Neural progenitor cell (in vitro differentiated cells): ENCODE data around the gene CCDC102A. TPM values are rescaled to one million over a fixed set of nuclear protein-coding genes. Genes with fewer than 3 reads are reported as not detected.

ENCODE experiments used
- DNase-seq: peaks from one replicate; pipeline ENCODE4 v3.0.0-alpha.2; 2016; ENCODE audit warnings: low spot score
- H2AFZ ChIP-seq: fragments of 200-600 bp; sonication (generic); replicated peaks from 2 replicates; pipeline ENCODE4 v1.6.1; 2016; ENCODE audit warnings: antibody characterized with exemption
- H3F3A ChIP-seq: fragments of 200-600 bp; sonication (generic); 2 replicates; pipeline ENCODE4 v1.6.1; 2016; ENCODE audit warnings: antibody characterized with exemption, low read depth
- H3K27ac ChIP-seq: fragments of 200-600 bp; sonication (generic); 2 replicates; pipeline ENCODE4 v1.5.1; 2016; ENCODE audit warnings: mild to moderate bottlenecking
- H3K27me3 ChIP-seq: fragments of 200-600 bp; sonication (generic); 2 replicates; pipeline ENCODE4 v1.6.1; 2016; ENCODE audit warnings: mild to moderate bottlenecking, moderate library complexity
- H3K36me3 ChIP-seq: fragments of 200-600 bp; sonication (generic); 2 replicates; pipeline ENCODE4 v1.5.1; 2016
- H3K4me1 ChIP-seq: fragments of 200-600 bp; sonication (generic); 2 replicates; pipeline ENCODE4 v1.6.1; 2016; ENCODE audit warnings: mixed run types
- H3K4me2 ChIP-seq: fragments of 200-600 bp; sonication (generic); 2 replicates; pipeline ENCODE4 v1.6.1; 2016
- H3K4me3 ChIP-seq: fragments of 200-600 bp; sonication (generic); 2 replicates; pipeline ENCODE4 v1.5.1; 2016
- H3K79me2 ChIP-seq: fragments of 200-600 bp; sonication (generic); 2 replicates; pipeline ENCODE4 v1.6.1; 2016; ENCODE audit warnings: low read depth
- H3K9ac ChIP-seq: fragments of 200-600 bp; sonication (generic); 2 replicates; pipeline ENCODE4 v1.6.1; 2016
- H3K9me3 ChIP-seq: fragments of 200-600 bp; sonication (generic); 2 replicates; pipeline ENCODE4 v1.5.1; 2016; ENCODE audit warnings: low read depth
- H4K20me1 ChIP-seq: fragments of 200-600 bp; sonication (generic); 2 replicates; pipeline ENCODE4 v1.6.1; 2016; ENCODE audit warnings: low read depth
- H3K27ac Mint-ChIP-seq: 3 replicates; pipeline ENCODE4 v1.8.0; 2021; ENCODE audit warnings: mixed read lengths
- H3K27me3 Mint-ChIP-seq: 2 replicates; pipeline ENCODE4 v1.8.0; 2022; ENCODE audit warnings: low read depth, mild to moderate bottlenecking, inconsistent platforms, moderate library complexity, mixed read lengths; ENCODE audit not compliant: insufficient read depth
- H3K36me3 Mint-ChIP-seq: 3 replicates; pipeline ENCODE4 v1.8.0; 2021; ENCODE audit warnings: mixed read lengths
- H3K4me1 Mint-ChIP-seq: 3 replicates; pipeline ENCODE4 v1.8.0; 2021; ENCODE audit warnings: mixed read lengths
- H3K4me3 Mint-ChIP-seq: 3 replicates; pipeline ENCODE4 v1.8.0; 2021; ENCODE audit warnings: mild to moderate bottlenecking, moderate library complexity, mixed read lengths
- H3K9me3 Mint-ChIP-seq: 3 replicates; pipeline ENCODE4 v1.8.0; 2020; ENCODE audit warnings: mixed read lengths
- CTCF ChIP-seq: fragments of 200-600 bp; sonication (generic); IDR thresholded peaks from 2 replicates; pipeline ENCODE4 v1.5.1; 2017; ENCODE audit warnings: antibody characterized with exemption, mild to moderate bottlenecking
- EZH2 ChIP-seq: fragments of 200-600 bp; sonication (generic); IDR thresholded peaks from 2 replicates; pipeline ENCODE4 v1.6.1; 2017; ENCODE audit warnings: antibody characterized with exemption, mild to moderate bottlenecking, moderate library complexity
- EZH2phosphoT487 ChIP-seq: fragments of 200-600 bp; sonication (generic); IDR thresholded peaks from 2 replicates; pipeline ENCODE4 v1.6.1; 2017; ENCODE audit warnings: antibody characterized with exemption
- total RNA-seq: library from RNA; depleted of rRNA; stranded (reverse); fragments of >200 nt; gene quantifications from 2 replicates; pipeline ENCODE4 v1.2.3, GENCODE V29; 2015; ENCODE audit warnings: low replicate concordance

CCDC102A gene
- total RNA-seq, 1 donor from 2014 or later = 3.9 TPM

DNA sequence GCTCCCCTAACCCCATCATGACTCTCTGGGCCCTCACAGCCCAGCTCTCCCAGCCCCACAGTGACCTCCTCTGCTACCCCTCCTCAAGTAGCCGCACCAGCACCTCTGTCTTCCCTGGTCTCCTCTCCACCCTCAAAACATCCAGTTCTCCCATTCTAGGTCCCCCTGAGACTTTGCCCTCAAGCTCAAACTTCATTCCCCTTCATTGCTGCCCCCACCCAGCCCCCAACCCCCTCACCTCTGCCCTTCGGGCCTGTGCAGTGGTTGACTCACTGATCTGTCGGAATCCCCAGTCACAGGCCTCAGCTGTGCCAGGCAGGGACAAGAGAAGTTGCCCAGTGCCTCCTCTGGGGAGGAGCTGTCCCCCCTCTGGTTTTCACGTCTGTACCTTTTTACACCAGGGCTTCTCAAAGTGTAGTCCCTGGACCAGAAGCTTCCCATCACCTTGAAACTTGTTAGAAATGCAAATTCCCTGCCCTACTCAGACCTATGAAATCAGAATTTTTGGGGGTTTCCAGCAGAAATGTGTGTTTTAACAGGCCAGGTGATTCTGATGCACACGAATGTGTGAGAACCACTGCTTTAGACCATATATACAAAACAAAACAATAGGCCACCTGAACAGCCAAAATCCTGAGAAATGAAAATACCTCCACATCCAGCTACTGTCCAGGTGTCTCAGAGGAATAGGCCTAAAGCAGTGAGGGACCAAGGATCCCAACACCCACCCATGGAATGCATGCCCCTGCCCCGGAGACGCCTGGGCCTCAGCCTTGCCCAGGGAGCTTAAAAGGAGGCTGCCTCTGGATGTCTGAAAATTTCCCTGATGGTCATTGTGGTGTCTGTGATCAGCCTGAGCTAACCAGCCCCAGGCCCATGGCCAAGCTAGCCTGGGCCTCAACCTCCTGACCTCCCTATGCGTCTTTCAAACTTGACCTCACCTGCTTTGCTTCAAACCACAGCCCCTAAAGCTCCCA lies 49.2 kb downstream of the CCDC102A start:
- peak overlapping the region; percentile 94 for H3K27ac Mint-ChIP-seq
- H3K36me3 Mint-ChIP-seq = no peaks in the 10 kb centered on the region
- H3K27me3 Mint-ChIP-seq = peaks cover 14% of the 10 kb centered on the region

DNA sequence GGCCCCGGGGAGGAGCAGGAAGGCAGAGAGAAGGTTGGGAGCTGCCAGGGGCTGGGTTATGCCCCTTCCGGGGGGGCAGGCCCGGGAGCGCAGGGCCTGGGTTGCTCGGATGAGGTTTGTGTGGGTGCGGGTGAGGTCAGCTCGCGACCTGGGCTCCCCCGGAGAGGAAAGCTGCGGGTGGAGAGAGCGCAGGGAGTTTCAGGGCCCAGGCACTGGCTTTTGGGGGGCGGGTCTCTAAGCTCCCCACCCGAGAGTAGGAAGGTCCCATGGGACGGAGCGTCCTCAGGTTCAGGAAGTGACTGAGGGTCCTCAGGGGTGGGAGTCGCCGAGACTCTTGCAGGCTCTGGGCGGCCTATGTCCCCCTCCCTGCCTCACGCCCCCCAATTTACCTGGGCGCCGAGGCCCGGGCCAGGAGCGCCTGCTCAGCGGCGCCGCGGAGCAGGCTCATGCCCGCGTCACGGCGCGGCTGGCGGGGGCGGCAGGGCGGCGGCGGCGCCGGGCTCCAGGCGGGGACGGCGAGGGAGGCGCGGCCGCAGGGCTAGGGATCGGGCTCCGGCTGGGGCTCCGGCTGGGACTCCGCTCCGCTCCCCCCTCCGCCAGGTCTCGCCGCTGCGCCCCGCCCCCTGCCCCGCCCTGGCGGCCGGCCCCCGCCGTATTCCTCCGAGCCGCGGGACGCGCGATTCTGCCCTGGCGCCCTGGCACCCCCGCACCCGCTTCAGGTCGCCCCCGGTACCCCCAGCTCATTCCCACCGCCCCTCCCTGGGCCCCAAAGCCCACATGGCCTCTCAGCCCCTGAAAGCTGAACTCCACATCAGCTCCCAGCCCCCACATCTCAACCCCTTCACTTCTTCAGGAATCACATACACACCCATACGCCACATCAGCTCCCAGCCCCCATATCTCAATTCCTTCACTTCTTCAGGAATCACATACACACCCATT lies 50.2 kb downstream of the CCDC102A start, which contains the start of gene DOK4:
Gene DOK4, minus strand, starts transcription at position 578 of the 942 bp plus-strand sequence. CDS start 6,986 bp downstream, outside the sequence.
- TF ChIP-seq EZH2 = no peak
- no peak for TF ChIP-seq EZH2phosphoT487
- TF ChIP-seq CTCF = no peak
- Mint-ChIP-seq H3K36me3 (no peaks in the 10 kb centered on the region), H3K4me3 (peak within 1 kb of the TSS; percentile 92), H3K27ac (peak within 1 kb of the TSS; percentile 94), H3K9me3 (peaks cover 6% of the 10 kb centered on the region), H3K4me1 (peaks cover 21% of the 10 kb centered on the region), H3K27me3 (peaks cover 14% of the 10 kb centered on the region)
- Histone ChIP-seq H3F3A (no peaks in the 10 kb centered on the region), H3K9me3 (no peaks in the 10 kb centered on the region), H3K36me3 (no peaks in the 10 kb centered on the region), H3K9ac (no peak within 1 kb of the TSS), H2AFZ (peak within 1 kb of the TSS; percentile 92), H3K4me2 (peak within 1 kb of the TSS; percentile 88), H3K4me1 (no peaks in the 10 kb centered on the region), H3K4me3 (peak within 1 kb of the TSS; percentile 74), H3K27ac (no peak within 1 kb of the TSS), H3K27me3 (peaks cover 15% of the 10 kb centered on the region), H4K20me1 (no peaks in the 10 kb centered on the region), H3K79me2 (no peaks in the 10 kb centered on the region)
- DNase-seq = peak; percentile 93

More for the DNA sequence above, 49.2 kb downstream of the CCDC102A start:
- peak overlapping the region; percentile 92 for H2AFZ ChIP-seq
- no peak for DNase-seq
- peak overlapping the region; percentile 85 for H3K4me3 Mint-ChIP-seq
- no peaks in the 10 kb centered on the region for H3F3A ChIP-seq
- no peaks in the 10 kb centered on the region for H3K4me1 ChIP-seq
- no peaks in the 10 kb centered on the region for H3K9me3 ChIP-seq
- peaks cover 6% of the 10 kb centered on the region for H3K9me3 Mint-ChIP-seq
- no peaks in the 10 kb centered on the region for H3K36me3 ChIP-seq
- H3K4me3 ChIP-seq = no peak overlapping the region
- H3K4me2 ChIP-seq = peak overlapping the region; percentile 68
- no peak for TF ChIP-seq CTCF
- no peak overlapping the region for H3K9ac ChIP-seq
- peaks cover 21% of the 10 kb centered on the region for H3K4me1 Mint-ChIP-seq
- no peaks in the 10 kb centered on the region for H3K79me2 ChIP-seq
- no peaks in the 10 kb centered on the region for H4K20me1 ChIP-seq
- no peak overlapping the region for H3K27ac ChIP-seq
- H3K27me3 ChIP-seq = peaks cover 15% of the 10 kb centered on the region

DNA sequence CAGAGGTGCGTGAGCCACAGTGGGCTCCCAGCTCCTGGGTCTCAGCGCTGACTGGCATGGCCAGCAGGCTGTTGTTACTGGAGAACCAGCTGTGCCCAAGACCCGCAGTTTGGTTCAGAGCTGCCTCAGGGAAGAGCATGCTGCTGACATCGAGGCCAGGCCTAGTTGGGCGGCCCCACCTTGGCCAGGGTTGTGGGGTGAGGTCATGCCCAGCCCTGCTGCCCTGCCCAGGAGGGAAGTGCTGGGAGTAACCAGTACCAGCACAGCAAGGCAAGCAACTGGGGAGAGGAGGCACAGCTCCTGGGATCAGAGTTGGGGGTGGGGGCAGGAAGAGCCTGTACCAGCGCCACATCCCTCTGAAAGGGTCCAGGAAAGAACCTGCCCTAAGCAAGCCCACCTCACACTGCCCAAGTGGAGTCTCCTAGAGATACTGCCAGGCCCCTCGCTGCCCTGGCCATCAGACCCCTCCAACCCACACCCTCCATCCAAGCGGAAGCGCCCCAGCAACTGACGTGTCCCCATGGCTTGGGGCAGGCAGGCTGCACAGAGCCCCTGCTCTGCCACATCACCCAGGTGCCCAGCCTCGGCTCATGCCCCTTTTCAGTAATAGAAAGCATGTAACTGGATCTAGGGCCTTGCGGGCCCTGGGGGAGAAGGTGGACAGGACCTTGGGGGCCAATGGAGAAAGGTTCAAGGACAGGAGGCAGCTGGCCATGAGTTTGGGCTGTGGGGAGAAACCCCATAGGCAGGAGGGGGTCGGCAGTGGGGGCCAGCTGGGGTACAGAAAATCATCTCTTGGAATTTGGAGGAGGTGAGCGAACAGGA lies 51.1 kb downstream of the CCDC102A start:
- Histone ChIP-seq H3K9ac (no peak overlapping the region), H3K4me1 (peaks cover 4% of the 10 kb centered on the region), H2AFZ (no peak overlapping the region), H3K36me3 (no peaks in the 10 kb centered on the region), H3K4me3 (peak overlapping the region; percentile 74), H3K9me3 (no peaks in the 10 kb centered on the region), H3K27ac (no peak overlapping the region), H3F3A (no peaks in the 10 kb centered on the region), H3K27me3 (peaks cover 15% of the 10 kb centered on the region), H4K20me1 (no peaks in the 10 kb centered on the region), H3K4me2 (peak overlapping the region; percentile 88), H3K79me2 (no peaks in the 10 kb centered on the region)
- Mint-ChIP-seq H3K27me3 (peaks cover 14% of the 10 kb centered on the region), H3K27ac (peak overlapping the region; percentile 42), H3K36me3 (no peaks in the 10 kb centered on the region), H3K4me3 (peak overlapping the region; percentile 92), H3K9me3 (peaks cover 6% of the 10 kb centered on the region), H3K4me1 (peaks cover 24% of the 10 kb centered on the region)
- DNase-seq = no peak
- TF ChIP-seq EZH2phosphoT487 (no peak), CTCF (no peak), EZH2 (no peak)
